Measurements from ENCODE around the gene TPO.

The TPO gene

DNA sequence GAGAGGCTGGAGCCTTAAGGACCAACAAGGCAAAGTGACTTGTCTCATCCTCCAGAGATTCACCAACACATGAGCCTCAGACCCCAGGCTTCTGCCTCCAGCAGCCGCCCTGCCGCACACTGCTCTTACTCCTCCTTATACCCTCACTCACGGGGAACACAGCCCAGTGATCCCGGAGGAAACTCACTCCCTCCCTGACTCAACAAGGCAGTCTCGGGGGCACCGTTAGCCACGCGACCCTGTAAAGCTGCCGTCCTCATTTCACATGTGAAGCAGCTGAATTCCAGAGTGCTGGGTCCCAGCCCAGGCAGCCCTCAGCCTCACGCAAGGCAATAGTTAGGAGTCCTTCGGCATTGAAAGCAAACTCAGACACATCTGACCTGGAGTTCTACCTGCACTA is 129.7 kb downstream of the TPO start:
- no peaks in the 10 kb centered on the region for H3K36me3 ChIP-seq
- no peaks in the 10 kb centered on the region for H3K9me3 ChIP-seq
- no peak overlapping the region for H3K27ac ChIP-seq
- TF ChIP-seq, protein P1, sequence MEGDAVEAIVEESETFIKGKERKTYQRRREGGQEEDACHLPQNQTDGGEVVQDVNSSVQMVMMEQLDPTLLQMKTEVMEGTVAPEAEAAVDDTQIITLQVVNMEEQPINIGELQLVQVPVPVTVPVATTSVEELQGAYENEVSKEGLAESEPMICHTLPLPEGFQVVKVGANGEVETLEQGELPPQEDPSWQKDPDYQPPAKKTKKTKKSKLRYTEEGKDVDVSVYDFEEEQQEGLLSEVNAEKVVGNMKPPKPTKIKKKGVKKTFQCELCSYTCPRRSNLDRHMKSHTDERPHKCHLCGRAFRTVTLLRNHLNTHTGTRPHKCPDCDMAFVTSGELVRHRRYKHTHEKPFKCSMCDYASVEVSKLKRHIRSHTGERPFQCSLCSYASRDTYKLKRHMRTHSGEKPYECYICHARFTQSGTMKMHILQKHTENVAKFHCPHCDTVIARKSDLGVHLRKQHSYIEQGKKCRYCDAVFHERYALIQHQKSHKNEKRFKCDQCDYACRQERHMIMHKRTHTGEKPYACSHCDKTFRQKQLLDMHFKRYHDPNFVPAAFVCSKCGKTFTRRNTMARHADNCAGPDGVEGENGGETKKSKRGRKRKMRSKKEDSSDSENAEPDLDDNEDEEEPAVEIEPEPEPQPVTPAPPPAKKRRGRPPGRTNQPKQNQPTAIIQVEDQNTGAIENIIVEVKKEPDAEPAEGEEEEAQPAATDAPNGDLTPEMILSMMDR (IDR thresholded peaks at IDR 0.05): no peak
- intact Hi-C loops (cut with DNase I; ENCODE audit: low total_unique reads): loop anchor here (10.0 kb wide), 1 partner anchor 688 kb away; no protein-coding TSS in a partner anchor
- H3K27me3 ChIP-seq: peaks cover 0 to 17% of the 10 kb centered on the region in 2 donors
- peaks cover 0 to 6% (median under 1%) of the 10 kb centered on the region in 4 donors for H3K4me1 ChIP-seq
- no peak for DNase-seq
- H3K4me3 ChIP-seq: no peak overlapping the region

DNA sequence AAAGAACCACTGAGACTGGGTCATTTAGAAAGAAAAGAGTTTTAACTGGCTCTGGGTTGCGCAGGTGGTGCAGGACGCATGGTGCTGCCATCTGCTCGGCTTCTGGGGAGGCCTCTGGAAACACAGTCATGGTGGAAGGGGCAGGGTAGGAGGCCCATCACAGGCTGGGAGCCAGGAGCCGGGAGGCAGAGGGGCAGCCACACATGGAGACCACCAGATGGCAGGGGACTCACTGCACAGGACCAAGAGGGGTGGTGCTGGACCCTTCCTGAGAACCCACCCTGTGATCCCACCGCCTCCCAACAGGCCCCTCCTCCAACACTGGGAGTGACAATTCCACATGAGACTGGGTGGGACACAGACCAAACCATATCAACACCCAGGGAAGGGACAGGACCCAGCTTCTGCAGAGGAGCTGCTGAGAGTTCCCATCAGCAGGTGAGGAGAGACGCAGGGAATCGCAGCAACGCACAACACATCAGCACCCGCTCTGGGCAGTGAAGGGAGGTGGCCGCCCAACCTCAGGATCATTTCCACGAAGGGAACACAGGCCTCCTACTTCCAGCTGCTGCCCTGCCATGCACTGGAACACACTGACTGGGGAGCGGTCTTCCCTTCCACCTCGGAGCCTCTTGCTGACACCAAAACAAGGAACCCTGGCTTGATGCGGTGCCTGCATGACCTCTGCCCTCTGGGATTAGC is 130.7 kb downstream of the TPO start:
- TF ChIP-seq, protein P1 (IDR thresholded peaks at IDR 0.05): no peak
- Histone ChIP-seq H3K4me1 (peaks cover 0 to 8% (median 2%) of the 10 kb centered on the region in 4 donors), H3K4me3 (no peak overlapping the region), H3K27ac (no peak overlapping the region), H3K36me3 (no peaks in the 10 kb centered on the region), H3K9me3 (no peaks in the 10 kb centered on the region), H3K27me3 (peaks cover 0 to 17% of the 10 kb centered on the region in 2 donors)
- no peak for DNase-seq
- intact Hi-C loops (cut with DNase I; ENCODE audit: low total_unique reads): loop anchor here (10.0 kb wide), 1 partner anchor 689 kb away; no protein-coding TSS in a partner anchor

DNA sequence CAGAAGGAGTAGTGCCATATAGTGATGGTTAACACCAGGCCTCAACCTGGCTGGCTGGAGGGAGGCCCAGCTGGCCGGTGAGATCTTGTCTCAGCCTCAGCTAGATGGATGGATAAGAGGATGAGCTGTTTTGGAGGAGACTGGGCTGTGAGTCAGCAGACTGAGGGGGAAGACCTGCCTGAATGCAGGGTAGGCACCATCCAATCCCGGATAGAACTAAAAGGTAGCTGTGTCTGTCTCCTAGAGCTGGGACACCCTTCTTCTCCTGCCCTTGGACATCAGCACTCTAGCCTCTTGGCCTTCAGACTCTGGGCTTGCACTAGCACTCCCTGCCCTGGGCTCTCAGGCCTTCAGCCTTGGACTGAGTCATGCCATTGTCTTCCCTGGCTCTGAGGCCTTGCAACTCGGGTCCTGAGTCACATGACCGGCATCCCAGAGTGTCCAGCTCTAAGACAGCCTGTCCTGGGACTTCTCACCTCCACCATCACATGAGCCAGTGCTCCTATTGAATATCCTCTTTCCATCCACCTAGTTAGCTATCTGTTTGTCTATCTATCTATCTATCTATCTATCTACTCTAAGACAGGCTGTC is 131.3 kb downstream of the TPO start:
- no peak overlapping the region for H3K27ac ChIP-seq
- no peaks in the 10 kb centered on the region for H3K36me3 ChIP-seq
- no peak overlapping the region for H3K4me3 ChIP-seq
- H3K9me3 ChIP-seq: no peaks in the 10 kb centered on the region
- DNase-seq: no peak
- intact Hi-C loops (cut with DNase I; ENCODE audit: low total_unique reads): loop anchor here (10.0 kb wide), 1 partner anchor 690 kb away; no protein-coding TSS in a partner anchor
- peaks cover 0 to 11% (median 2%) of the 10 kb centered on the region in 4 donors for H3K4me1 ChIP-seq
- peaks cover 0 to 14% of the 10 kb centered on the region in 2 donors for H3K27me3 ChIP-seq
- TF ChIP-seq, protein P1 (IDR thresholded peaks at IDR 0.05): no peak

DNA sequence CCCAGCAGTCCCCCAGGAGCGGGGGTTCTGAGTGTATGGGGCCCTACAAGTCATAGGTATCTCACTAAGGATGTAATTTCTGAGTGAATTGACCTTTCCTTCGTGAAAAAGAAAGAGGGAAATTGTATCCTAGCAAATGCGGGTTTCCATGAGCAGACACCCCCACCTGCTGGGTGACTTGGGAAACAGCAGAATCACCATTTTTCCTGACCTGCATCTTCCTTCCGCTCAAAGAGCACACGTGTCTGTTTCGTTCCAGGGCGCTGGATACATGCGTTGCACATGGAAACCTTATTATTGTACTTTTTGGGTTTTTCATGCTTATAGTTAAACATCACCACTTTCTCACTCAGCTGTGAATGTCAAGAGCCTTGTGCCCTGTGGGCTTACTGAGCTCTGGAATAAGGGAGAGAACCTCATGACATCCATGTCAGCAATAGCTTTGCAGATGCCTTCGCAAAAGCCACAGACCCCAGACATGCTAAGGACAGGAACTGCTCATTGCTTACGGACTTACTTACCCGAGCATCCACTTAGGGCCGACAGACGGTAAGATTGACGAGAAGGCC is 132.8 kb downstream of the TPO start:
- no peaks in the 10 kb centered on the region for H3K9me3 ChIP-seq
- H3K4me1 ChIP-seq: peaks cover 0 to 11% (median 6%) of the 10 kb centered on the region in 4 donors
- no peaks in the 10 kb centered on the region for H3K36me3 ChIP-seq
- H3K4me3 ChIP-seq: no peak overlapping the region
- intact Hi-C loops (cut with DNase I; ENCODE audit: low total_unique reads): loop anchor here (10.0 kb wide), 1 partner anchor 691 kb away; no protein-coding TSS in a partner anchor
- peaks cover 0 to 9% of the 10 kb centered on the region in 2 donors for H3K27me3 ChIP-seq
- DNase-seq: no peak
- TF ChIP-seq, protein P1 (IDR thresholded peaks at IDR 0.05): peak; percentile 68 to 77
- no peak overlapping the region for H3K27ac ChIP-seq

DNA sequence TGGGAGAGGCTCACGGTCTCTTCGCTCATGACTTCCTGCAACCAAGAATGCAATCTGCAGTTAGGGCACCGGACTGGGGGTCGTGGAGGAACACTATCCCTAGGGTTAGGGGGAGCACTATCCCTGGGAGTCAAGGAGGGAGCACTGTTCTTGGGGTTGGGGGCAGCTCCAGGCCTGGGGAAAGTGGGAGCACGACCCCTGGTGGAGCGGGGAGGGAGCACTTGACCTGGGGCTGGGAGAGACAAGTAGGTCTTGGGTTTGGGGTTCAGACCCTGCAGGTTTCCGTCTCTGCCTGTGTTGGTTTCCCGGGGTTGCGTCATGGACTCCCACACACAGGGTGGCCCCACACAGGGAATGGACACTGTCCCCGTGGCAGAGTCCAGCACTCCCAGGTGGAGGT is 133.6 kb downstream of the TPO start:
- H3K9me3 ChIP-seq: no peaks in the 10 kb centered on the region
- intact Hi-C loops (cut with DNase I; ENCODE audit: low total_unique reads): loop anchor here (10.0 kb wide), 1 partner anchor 692 kb away; no protein-coding TSS in a partner anchor
- peaks cover 0 to 11% (median 6%) of the 10 kb centered on the region in 4 donors for H3K4me1 ChIP-seq
- no peak overlapping the region for H3K4me3 ChIP-seq
- H3K27ac ChIP-seq: no peak overlapping the region
- peaks cover 0 to 9% of the 10 kb centered on the region in 2 donors for H3K27me3 ChIP-seq
- no peaks in the 10 kb centered on the region for H3K36me3 ChIP-seq
- TF ChIP-seq, protein P1 (IDR thresholded peaks at IDR 0.05): no peak
- peak in 1 of 2 donors; percentile 59 for DNase-seq
